ENCODE data around the gene ENDOV.

Gene ENDOV

DNA sequence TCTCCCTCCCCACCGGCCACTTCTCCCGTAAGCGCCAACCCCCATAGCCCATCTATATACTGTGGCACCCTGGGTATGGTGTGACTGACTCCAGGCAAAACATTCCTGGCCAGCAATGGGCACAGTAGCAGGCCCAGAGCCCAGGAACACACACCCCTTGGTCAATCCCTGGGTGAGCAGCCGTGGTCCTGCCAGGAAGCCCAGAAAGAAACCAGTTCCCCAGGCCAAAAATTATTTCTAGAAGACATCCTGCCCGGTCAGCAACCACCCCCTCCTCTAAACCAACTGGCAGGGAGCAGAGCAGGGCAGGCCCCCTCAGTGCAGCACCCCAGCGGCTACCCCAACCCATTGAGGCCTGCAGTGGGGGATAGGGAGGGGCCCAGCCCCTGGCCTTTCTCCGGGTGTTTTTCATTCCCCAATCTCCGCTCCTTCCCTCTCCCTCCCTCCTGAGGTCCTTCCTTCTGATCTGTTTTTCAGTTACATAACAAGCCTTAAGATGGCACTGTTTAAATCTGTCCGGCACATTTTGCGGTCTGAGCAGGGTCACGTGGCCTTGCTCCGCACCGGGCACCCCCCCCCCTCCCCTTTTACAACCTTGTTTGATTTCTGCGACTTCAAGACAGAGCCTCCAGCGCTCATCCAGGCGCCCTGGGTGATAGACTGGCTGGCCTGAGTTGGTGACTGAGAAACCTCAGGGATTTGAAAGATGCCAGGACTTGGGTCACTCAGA lies 59.4 kb downstream of the ENDOV start:
- H3K4me2 ChIP-seq (ENCODE audit: low read length, poor library complexity, severe bottlenecking), result no peak overlapping the region
- WGBS, result 24% methylated on average over 16 of the region's 16 CpGs
- no peak overlapping the region for H3K4ac ChIP-seq (ENCODE audit: low read depth in 1 of 2, low read length in 2 of 2)
- H3K27me3 ChIP-seq (ENCODE audit: control insufficient read depth in 1 of 2, insufficient read depth in 1 of 2, low read length in 2 of 2), result peaks cover 78 to 87% of the 10 kb centered on the region in 2 experiments
- no peak overlapping the region for H2BK12ac ChIP-seq (ENCODE audit: low read length in 2 of 2)
- H3K9me3 ChIP-seq (ENCODE audit: control insufficient read depth, low read length), result no peaks in the 10 kb centered on the region
- H2BK15ac ChIP-seq (ENCODE audit: low read depth, poor library complexity, severe bottlenecking), result no peak overlapping the region
- H3K79me1 ChIP-seq (replicated peaks; ENCODE audit: low read length, poor library complexity, severe bottlenecking), result no peaks in the 10 kb centered on the region
- no peak overlapping the region for H2BK120ac ChIP-seq (ENCODE audit: low read depth, low read length)
- no peak overlapping the region for H4K8ac ChIP-seq (ENCODE audit: low read length)
- no peak overlapping the region for H4K91ac ChIP-seq (ENCODE audit: low read length)
- peaks cover 44% of the 10 kb centered on the region for H3K4me1 ChIP-seq (ENCODE audit: control insufficient read depth, insufficient read depth, low read depth, low read length)
- H3K18ac ChIP-seq (ENCODE audit: low read depth in 1 of 2, low read length in 2 of 2), result no peak overlapping the region
- no peak overlapping the region for H3K23ac ChIP-seq (ENCODE audit: low read length in 2 of 2)
- H3K9ac ChIP-seq (ENCODE audit: low read length), result no peak overlapping the region
- no peak overlapping the region for H2BK5ac ChIP-seq (ENCODE audit: low read depth, low read length, poor library complexity, severe bottlenecking)
- H3K27ac ChIP-seq (ENCODE audit: low read length, poor library complexity, severe bottlenecking), result no peak overlapping the region
- H2AK5ac ChIP-seq (ENCODE audit: low read length, severe bottlenecking), result no peak overlapping the region
- H3K4me3 ChIP-seq (ENCODE audit: insufficient read depth in 1 of 2, low read depth in 1 of 2, low read length in 2 of 2), result peak overlapping the region in 1 of 2 experiments; percentile 66
- no peaks in the 10 kb centered on the region for H3K36me3 ChIP-seq (ENCODE audit: control insufficient read depth in 1 of 2, insufficient read depth in 2 of 2, low read depth in 1 of 2, low read length in 2 of 2)
- no peak overlapping the region for H3K14ac ChIP-seq (ENCODE audit: low read length in 2 of 2)
- DNase-seq, result peak; percentile 27
- no peak overlapping the region for H2AFZ ChIP-seq (ENCODE audit: low read depth, low read length)

DNA sequence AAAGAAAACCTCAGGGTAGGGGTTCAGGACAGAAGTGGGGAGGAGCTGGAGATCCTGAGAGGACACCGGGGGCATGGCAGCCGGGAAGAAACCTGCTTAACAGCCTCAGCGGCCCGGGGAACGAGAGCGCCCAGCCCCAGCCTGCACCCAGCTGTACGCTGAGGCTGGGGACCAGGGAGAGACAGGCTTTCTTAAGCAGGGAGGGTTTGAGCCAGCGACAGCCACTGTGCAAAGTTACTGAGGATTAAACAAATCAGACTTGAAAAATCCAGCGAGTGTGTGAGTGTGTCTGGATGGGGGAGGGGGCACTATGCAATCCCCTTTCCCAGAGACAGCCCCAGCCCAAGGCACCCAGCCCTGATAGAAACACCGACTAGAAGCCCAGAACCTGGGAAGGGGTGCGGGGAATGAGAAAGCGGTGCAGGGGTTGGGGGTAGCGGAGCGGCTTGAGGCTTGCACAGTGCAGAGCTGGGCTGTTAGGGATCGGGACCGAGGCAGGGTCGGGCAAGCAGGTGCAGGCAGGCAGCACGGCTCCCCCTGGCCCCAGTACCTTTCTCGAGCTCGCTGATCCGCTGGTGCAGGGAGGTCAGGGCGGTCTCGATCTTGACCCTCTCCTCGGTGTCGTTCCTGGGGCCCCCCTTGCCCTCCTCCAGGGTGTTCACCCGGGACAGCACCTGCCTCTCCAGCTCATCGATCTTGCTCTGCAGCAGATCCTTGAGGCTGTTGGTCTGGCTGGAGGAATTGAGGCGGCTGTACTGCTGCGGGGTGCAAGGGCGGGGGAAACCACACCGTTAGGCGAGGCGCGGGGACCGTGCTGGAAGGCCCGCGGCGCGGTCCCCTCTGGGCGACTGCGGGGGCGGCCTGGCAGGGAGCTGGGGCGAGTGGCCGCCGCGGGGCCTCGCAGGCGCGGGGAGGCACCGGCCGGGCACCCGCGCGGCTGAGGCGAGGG lies 60.3 kb downstream of the ENDOV start:
- Histone ChIP-seq H3K4me1 (ENCODE audit: control insufficient read depth, insufficient read depth, low read depth, low read length) (peaks cover 44% of the 10 kb centered on the region), H2BK12ac (ENCODE audit: low read length in 2 of 2) (no peak overlapping the region), H3K36me3 (ENCODE audit: control insufficient read depth in 1 of 2, insufficient read depth in 2 of 2, low read depth in 1 of 2, low read length in 2 of 2) (no peaks in the 10 kb centered on the region), H2BK120ac (ENCODE audit: low read depth, low read length) (no peak overlapping the region), H3K18ac (ENCODE audit: low read depth in 1 of 2, low read length in 2 of 2) (no peak overlapping the region), H3K9me3 (ENCODE audit: control insufficient read depth, low read length) (no peaks in the 10 kb centered on the region), H2BK5ac (ENCODE audit: low read depth, low read length, poor library complexity, severe bottlenecking) (no peak overlapping the region), H3K23ac (ENCODE audit: low read length in 2 of 2) (peak overlapping the region in 1 of 2 experiments; percentile 41), H3K4me3 (ENCODE audit: insufficient read depth in 1 of 2, low read depth in 1 of 2, low read length in 2 of 2) (peak overlapping the region in 1 of 2 experiments; percentile 66), H3K4ac (ENCODE audit: low read depth in 1 of 2, low read length in 2 of 2) (no peak overlapping the region), H4K91ac (ENCODE audit: low read length) (no peak overlapping the region), H3K79me1 (replicated peaks; ENCODE audit: low read length, poor library complexity, severe bottlenecking) (no peaks in the 10 kb centered on the region), H3K27ac (ENCODE audit: low read length, poor library complexity, severe bottlenecking) (no peak overlapping the region), H4K8ac (ENCODE audit: low read length) (no peak overlapping the region), H3K9ac (ENCODE audit: low read length) (no peak overlapping the region), H2BK15ac (ENCODE audit: low read depth, poor library complexity, severe bottlenecking) (no peak overlapping the region), H3K14ac (ENCODE audit: low read length in 2 of 2) (no peak overlapping the region), H3K27me3 (ENCODE audit: control insufficient read depth in 1 of 2, insufficient read depth in 1 of 2, low read length in 2 of 2) (peaks cover 78 to 88% of the 10 kb centered on the region in 2 experiments), H2AFZ (ENCODE audit: low read depth, low read length) (no peak overlapping the region), H2AK5ac (ENCODE audit: low read length, severe bottlenecking) (no peak overlapping the region), H3K4me2 (ENCODE audit: low read length, poor library complexity, severe bottlenecking) (no peak overlapping the region)
- no peak for DNase-seq
- WGBS, result 12% methylated on average over 49 of the region's 55 CpGs

DNA sequence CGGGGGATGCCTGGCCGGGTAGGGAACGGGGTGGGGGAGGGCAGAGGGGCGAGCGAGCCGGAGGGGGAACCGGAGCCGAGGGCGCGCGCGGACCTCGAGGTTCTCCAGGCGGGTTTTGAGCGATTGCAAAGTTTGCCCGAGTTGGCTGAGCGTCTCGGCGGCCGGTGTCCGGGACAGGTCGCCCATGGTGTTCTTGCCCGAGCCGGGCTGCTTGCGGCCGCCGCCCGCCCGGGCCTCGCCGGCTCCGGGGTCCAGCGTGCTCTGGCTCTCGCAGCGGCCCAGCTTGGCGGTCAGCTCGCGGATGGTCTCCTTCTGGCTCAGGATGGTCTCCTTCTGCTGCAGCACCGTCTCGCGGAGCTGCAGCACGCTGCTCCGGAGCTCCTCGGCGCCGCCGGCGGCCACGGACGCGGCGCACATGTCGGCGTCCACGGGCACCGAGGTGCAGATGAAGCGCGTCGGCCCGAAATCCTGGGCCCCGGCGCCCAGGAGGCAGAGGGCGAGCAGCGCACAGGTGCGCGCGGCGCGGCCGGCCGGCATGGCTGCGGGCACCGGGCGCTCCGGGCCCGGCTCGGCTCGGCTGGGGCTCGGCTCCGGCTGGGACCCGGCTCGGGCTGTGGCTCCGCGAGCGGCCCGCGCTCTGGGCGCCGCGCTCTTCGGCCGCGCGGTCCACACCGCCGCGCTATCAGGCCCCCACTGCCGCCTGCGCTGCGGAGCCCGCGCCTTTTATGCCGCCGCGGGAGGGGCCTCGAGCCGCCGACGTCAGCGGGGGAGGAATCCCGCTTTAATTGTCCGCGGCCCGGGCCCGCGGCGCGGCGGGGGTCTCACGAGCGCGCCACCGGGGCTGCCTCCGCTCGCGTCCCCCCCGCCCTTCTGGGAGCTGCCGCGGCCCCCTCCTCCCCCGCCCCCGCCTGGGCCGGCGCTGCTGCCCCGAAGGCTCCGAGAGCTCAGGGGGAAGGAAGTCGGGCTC lies 61.2 kb downstream of the ENDOV start, which contains the start of gene NPTX1:
Gene NPTX1 (minus strand): TSS at position 698 of the 967 bp plus-strand sequence. CDS start 161 bp downstream, at position 537.
- no peak within 1 kb of the TSS for H3K14ac ChIP-seq (ENCODE audit: low read length in 2 of 2)
- H4K8ac ChIP-seq (ENCODE audit: low read length), result peak within 1 kb of the TSS; percentile 43
- no peak within 1 kb of the TSS for H2BK120ac ChIP-seq (ENCODE audit: low read depth, low read length)
- no peak within 1 kb of the TSS for H3K4ac ChIP-seq (ENCODE audit: low read depth in 1 of 2, low read length in 2 of 2)
- H2BK5ac ChIP-seq (ENCODE audit: low read depth, low read length, poor library complexity, severe bottlenecking), result no peak within 1 kb of the TSS
- no peak within 1 kb of the TSS for H2BK12ac ChIP-seq (ENCODE audit: low read length in 2 of 2)
- peaks cover 44% of the 10 kb centered on the region for H3K4me1 ChIP-seq (ENCODE audit: control insufficient read depth, insufficient read depth, low read depth, low read length)
- no peak for DNase-seq
- H3K4me2 ChIP-seq (ENCODE audit: low read length, poor library complexity, severe bottlenecking), result peak within 1 kb of the TSS; percentile 80
- H3K79me1 ChIP-seq (replicated peaks; ENCODE audit: low read length, poor library complexity, severe bottlenecking), result no peaks in the 10 kb centered on the region
- no peak within 1 kb of the TSS for H2AK5ac ChIP-seq (ENCODE audit: low read length, severe bottlenecking)
- H3K9me3 ChIP-seq (ENCODE audit: control insufficient read depth, low read length), result no peaks in the 10 kb centered on the region
- H2BK15ac ChIP-seq (ENCODE audit: low read depth, poor library complexity, severe bottlenecking), result no peak within 1 kb of the TSS
- WGBS, result 1% methylated on average over 68 of the region's 136 CpGs
- H3K18ac ChIP-seq (ENCODE audit: low read depth in 1 of 2, low read length in 2 of 2), result no peak within 1 kb of the TSS
- no peak within 1 kb of the TSS for H3K27ac ChIP-seq (ENCODE audit: low read length, poor library complexity, severe bottlenecking)
- H2AFZ ChIP-seq (ENCODE audit: low read depth, low read length), result no peak within 1 kb of the TSS
- H3K36me3 ChIP-seq (ENCODE audit: control insufficient read depth in 1 of 2, insufficient read depth in 2 of 2, low read depth in 1 of 2, low read length in 2 of 2), result no peaks in the 10 kb centered on the region
- no peak within 1 kb of the TSS for H4K91ac ChIP-seq (ENCODE audit: low read length)
- H3K23ac ChIP-seq (ENCODE audit: low read length in 2 of 2), result peak within 1 kb of the TSS in 1 of 2 experiments; percentile 30
- peak within 1 kb of the TSS; percentile 35 to 66 for H3K4me3 ChIP-seq (ENCODE audit: insufficient read depth in 1 of 2, low read depth in 1 of 2, low read length in 2 of 2)
- H3K27me3 ChIP-seq (ENCODE audit: control insufficient read depth in 1 of 2, insufficient read depth in 1 of 2, low read length in 2 of 2), result peaks cover 79 to 88% of the 10 kb centered on the region in 2 experiments
- H3K9ac ChIP-seq (ENCODE audit: low read length), result no peak within 1 kb of the TSS
